IPS DF 19.7 (cell line): Measurements from ENCODE around the gene SMARCC2.
"Not testable (repeated sequence)": the region's sequence is repeated elsewhere in the genome, so short reads cannot be mapped to it uniquely, and the experiment has no call there.

Experiments
- DNase-seq: peaks from one replicate; pipeline ENCODE4 v3.0.0-alpha.2; 2013; ENCODE audit warnings: low read depth, low spot score

The SMARCC2 gene

GRCh38 chr12:56208006-56208405 lies 18.7 kb upstream of the SMARCC2 start:
- DNase-seq, result no peak

- DNase-seq, result no peak
Observed at GRCh38 chr12:56206452-56207166, 17.3 kb upstream of the SMARCC2 start.

- no peak for DNase-seq
Observed at GRCh38 chr12:56205445-56205844, 16.2 kb upstream of the SMARCC2 start.

GRCh38 chr12:56204275-56204674 lies 15.0 kb upstream of the SMARCC2 start:
- DNase-seq, result no peak

DNA sequence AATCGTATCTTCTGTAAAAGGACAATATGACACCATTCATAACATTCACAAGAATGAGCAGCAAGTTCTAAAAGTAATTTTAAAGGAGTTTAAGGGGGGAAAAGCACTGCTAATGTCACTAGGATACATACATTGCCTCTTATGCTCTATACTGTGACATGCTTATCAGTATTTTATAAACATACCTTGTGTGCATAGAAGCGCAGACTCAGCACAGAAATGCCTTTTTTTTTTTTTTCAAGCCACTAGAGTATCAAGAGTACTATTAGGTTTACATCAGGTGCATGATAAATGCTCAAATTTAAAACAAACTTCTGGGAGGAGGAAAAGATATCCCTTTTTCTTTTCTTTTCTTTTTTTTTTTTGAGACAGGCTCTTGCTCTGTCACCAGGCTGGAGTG lies 13.6 kb upstream of the SMARCC2 start:
- no peak for DNase-seq

DNA sequence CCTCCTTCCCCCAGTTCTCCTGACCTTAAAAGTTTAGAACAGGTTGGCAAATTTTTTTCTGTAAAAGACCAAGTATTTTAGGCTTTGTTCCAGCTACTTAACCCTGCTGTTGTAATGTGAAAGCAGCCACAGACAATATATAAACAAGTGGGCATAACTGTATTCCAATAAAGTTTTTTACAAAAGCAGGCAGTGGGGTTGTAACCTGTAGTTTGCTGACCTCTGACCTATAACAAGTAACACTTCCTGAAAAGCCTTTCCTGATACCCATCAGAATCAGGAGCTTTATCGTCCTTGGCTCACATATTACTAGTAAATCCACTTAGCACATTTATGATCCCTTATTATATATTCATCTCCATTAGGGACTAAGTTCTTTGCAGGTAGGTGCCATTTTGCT lies 13.1 kb upstream of the SMARCC2 start:
- no peak for DNase-seq

DNA sequence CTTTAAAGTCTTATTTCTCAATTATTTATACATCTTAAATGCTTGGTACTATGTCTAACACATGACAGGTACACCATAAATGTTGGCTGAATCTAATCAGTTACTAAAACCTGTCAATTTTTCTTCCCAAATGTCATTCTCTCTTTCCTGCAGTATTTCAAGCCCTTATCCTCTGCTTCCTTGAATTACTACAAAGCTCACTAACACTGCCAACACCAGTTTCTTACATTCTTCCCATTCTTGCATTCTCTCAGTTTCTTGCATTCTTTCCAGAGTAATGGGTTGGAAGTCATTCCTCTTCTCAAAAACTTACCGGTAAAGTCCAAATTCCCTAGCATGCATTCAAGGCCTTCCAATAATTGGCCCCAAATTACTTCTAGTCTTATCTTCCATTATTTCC lies 9.6 kb upstream of the SMARCC2 start:
- no peak for DNase-seq

DNA sequence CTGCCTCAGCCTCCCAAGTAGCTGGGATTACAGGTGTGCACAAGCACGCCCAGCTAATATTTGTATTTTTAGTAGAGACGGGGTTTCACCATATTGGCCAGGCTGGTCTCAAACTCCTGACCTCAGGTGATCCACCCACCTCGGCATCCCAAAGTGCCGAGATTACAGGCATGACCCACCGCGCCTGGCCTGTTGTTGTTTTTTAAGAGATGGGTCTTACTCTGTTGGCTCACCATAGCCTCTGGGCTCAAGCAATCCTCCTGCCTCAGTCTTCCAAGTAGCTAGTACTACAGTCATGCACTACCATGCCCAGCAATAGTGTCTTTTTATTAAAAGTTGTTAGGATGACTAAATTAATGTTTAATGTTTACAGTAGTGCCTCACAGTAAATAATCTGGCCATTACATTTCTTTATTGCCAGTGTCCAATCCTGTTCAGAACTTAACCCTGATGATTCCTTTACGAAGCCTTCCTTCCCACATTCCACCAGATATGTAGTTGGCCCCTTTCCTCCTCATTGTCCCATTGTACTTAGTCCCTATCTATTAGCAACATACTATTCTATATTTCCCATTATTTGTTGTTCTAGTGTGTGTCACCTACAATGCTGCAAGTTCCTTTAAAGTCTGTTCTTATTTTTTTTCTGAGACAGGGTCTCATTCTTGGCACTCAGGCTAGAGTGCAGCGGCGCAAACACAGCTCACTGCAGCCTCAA lies 8.8 kb upstream of the SMARCC2 start:
- no peak for DNase-seq

GRCh38 chr12:56196818-56197550 lies 7.7 kb upstream of the SMARCC2 start:
- DNase-seq, result not testable (repeated sequence)

GRCh38 chr12:56193025-56193578 lies 3.8 kb upstream of the SMARCC2 start:
- peak; percentile 47 for DNase-seq

- no peak for DNase-seq
Observed at GRCh38 chr12:56192582-56192981, 3.3 kb upstream of the SMARCC2 start.

- DNase-seq, result no peak
Observed at GRCh38 chr12:56190695-56191155, 1.4 kb upstream of the SMARCC2 start.

DNA sequence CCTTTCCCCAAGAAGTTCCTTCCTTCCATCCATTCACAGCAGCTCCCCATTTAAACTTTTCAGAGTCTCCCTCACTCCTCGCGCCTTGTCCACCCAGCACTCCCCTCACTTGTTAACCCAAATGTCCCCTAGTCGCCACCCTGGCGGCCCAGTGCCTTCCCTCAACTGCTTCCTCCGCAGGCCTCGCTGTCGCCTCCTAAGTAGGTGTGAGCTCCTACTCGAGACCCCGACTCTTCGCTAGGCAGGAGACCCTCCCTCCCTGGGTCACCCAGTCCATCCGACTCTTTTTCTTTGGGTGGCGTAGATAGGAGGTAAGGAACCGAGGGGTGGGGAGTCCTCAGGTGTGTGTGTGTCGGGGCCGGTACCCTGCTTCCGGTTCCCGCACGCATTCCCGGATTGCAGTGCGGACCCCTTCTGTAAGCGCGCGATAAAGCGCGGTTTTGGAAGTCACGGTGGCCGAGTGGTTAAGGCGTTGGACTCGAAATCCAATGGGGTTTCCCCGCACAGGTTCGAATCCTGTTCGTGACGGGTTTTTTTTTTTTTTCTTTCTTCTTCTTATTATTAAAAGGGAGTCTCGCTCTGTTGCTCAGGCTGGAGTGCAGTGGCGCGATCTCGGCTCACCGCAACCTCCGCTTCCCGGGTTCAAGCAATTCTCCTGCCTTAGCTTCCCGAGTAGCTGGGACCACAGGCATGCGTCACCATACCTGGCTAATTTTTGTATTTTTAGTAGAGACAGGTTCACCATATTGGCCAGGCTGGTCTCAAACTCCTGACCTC lies 823 bp upstream of the SMARCC2 start:
- peak; percentile 67 for DNase-seq

DNA sequence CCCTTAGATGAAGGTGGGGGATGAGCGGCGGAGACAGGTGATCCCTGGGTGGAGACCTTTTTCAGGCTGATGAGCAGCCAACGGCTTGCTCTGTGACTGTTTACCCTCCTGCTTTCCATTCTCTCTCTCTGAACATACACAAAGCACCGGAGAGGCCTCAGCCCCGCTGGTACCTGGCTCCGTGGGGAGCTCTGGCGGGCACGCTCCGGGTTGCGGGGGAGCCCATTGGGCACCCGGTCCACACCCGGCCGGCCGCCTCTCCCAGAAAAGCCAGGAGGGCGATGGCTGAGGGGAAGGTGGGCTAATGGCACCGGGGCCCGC lies 545 bp downstream of the SMARCC2 start:
- no peak for DNase-seq

DNA sequence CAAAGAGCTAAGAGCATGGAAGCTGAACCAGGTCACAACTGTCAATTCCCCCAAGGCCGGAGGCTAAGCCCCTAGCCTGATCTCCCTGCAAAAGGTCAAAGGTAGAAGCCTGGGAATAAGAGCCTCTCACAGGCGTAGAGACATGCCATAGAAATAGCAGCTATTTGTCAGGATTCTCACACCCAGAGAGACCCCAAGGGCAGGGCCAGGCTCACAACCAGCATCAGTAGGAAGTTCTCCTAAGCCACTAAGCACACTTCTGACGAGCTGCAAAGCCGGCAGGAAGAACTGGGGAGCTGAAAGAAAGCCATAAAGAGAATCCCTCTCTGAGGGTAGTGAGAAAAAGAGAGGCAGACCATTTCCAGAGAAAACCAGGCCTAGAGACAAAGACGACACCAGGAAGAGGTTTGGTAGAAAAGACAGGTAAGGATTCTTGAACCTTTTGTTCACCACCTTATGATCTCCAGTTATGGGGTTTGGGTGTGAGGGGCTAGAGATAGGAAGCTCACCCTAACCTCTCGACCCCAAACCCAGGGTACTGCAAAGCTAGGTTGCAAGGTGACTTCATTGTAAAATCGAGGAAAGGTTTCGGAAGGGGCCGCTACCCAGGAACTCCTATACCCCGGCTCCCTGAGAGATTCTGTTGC lies 1.0 kb downstream of the SMARCC2 start:
- no peak for DNase-seq

DNA sequence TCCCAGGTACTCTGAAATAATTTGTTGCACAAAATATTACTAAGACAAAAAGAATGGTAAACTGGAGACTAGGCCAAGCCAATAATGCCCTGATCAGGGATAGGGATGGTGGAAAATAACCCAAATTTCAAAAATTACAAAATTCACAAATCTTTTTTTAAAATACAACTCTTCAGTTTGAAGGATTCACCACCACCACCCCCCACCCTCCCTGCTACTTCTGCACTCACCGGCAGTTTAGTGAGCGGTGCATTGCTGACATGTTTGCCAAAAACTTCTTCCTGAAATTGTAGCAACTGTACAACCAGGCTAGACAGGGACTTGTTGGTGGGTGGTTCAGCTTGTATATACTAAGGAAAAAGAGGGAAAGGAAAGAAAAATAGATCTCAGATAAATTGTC lies 2.3 kb downstream of the SMARCC2 start:
- DNase-seq, result no peak

GRCh38 chr12:56178347-56178746 lies 10.9 kb downstream of the SMARCC2 start:
- DNase-seq, result no peak

- DNase-seq, result no peak
Observed at GRCh38 chr12:56172839-56173238, 16.4 kb downstream of the SMARCC2 start.

DNA sequence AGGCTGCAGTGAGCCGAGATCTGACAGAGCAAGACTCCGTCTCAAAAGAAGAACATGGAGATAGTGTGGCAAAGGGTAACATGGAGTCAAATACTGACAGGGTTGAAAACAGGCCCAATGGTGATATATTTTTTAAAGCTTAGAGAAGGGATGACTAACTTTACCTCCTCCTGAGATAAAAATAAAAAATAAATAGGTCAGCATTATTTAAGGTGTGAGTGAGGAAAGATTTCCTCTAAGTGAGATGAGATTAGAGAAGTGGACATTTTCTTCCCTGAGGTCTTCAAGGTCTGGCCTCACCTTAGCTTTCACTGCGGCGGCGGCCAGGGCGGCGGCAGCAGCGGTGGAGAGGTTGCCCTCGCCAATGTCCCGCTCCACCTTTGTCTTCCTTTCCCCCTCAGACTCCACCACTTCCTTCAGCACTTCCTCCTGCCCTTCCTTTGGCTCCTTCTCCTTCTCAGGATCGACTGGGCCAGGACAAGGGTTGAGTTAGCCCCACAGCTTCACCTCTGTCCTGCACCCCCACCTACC lies 20.0 kb downstream of the SMARCC2 start:
- DNase-seq, result no peak

DNA sequence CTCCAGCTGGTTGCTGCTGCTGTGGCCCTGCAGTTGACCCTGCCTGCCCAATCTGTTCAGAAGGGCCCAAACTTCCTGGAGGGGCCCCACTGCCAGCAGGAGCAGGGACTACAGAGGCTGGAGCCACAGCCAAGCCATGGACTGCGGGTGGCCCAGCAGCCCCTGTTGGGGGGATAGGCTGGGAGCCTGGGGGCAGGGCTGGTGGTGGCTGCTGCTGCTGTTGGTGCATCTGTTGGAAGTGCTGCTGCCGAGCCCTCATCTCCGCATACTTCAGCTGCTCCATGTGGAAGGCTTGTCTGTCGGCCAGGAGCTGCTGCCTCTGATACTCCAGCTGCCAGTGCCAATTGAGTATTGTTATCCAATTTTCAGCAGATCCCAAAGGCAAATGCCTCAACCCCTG lies 23.9 kb downstream of the SMARCC2 start:
- DNase-seq, result no peak

GRCh38 chr12:56164345-56164729 lies 24.9 kb downstream of the SMARCC2 start:
- no peak for DNase-seq
